Inferior parietal cortex (tissue), 1 donor: ENCODE data around the gene FOXL3.

Experiments
- DNase-seq: peaks from one replicate; pipeline ENCODE4 v3.0.0-alpha.2; 2016; ENCODE audit errors: extremely low spot score

FOXL3 gene

GRCh38 chr7:266851-267840, 22.8 kb upstream of the FOXL3 start:
- no peak for DNase-seq

- DNase-seq, result no peak
Measured at GRCh38 chr7:268991-269390, 21.0 kb upstream of the FOXL3 start.

- DNase-seq, result no peak
Measured at GRCh38 chr7:269721-270120, 20.2 kb upstream of the FOXL3 start.

GRCh38 chr7:270351-270983, 19.5 kb upstream of the FOXL3 start:
- DNase-seq, result no peak

- peak; percentile 65 for DNase-seq
Measured at GRCh38 chr7:271266-272107, 18.5 kb upstream of the FOXL3 start.

GRCh38 chr7:272108-272615, 17.8 kb upstream of the FOXL3 start:
- no peak for DNase-seq

GRCh38 chr7:272631-273030, 17.3 kb upstream of the FOXL3 start:
- no peak for DNase-seq

GRCh38 chr7:273327-273726, 16.6 kb upstream of the FOXL3 start:
- DNase-seq, result no peak

GRCh38 chr7:274266-274665, 15.7 kb upstream of the FOXL3 start:
- DNase-seq, result no peak

- DNase-seq, result no peak
Measured at GRCh38 chr7:276230-276835, 13.6 kb upstream of the FOXL3 start.

- DNase-seq, result no peak
Measured at GRCh38 chr7:277228-277627, 12.7 kb upstream of the FOXL3 start.

- DNase-seq, result no peak
Measured at GRCh38 chr7:278081-278480, 11.9 kb upstream of the FOXL3 start.

- no peak for DNase-seq
Measured at GRCh38 chr7:279821-280220, 10.1 kb upstream of the FOXL3 start.

GRCh38 chr7:280461-280860, 9.5 kb upstream of the FOXL3 start:
- no peak for DNase-seq

GRCh38 chr7:281637-282036, 8.3 kb upstream of the FOXL3 start:
- DNase-seq, result no peak

- DNase-seq, result no peak
Measured at GRCh38 chr7:282621-283020, 7.3 kb upstream of the FOXL3 start.

- DNase-seq, result no peak
Measured at GRCh38 chr7:284762-285722, 4.9 kb upstream of the FOXL3 start.

- no peak for DNase-seq
Measured at GRCh38 chr7:285731-286130, 4.2 kb upstream of the FOXL3 start.

GRCh38 chr7:286266-286665, 3.7 kb upstream of the FOXL3 start:
- DNase-seq, result no peak

GRCh38 chr7:288671-289101, 1.3 kb upstream of the FOXL3 start:
- no peak for DNase-seq
